ENCODE results near the gene TXNDC16.

The TXNDC16 gene

DNA sequence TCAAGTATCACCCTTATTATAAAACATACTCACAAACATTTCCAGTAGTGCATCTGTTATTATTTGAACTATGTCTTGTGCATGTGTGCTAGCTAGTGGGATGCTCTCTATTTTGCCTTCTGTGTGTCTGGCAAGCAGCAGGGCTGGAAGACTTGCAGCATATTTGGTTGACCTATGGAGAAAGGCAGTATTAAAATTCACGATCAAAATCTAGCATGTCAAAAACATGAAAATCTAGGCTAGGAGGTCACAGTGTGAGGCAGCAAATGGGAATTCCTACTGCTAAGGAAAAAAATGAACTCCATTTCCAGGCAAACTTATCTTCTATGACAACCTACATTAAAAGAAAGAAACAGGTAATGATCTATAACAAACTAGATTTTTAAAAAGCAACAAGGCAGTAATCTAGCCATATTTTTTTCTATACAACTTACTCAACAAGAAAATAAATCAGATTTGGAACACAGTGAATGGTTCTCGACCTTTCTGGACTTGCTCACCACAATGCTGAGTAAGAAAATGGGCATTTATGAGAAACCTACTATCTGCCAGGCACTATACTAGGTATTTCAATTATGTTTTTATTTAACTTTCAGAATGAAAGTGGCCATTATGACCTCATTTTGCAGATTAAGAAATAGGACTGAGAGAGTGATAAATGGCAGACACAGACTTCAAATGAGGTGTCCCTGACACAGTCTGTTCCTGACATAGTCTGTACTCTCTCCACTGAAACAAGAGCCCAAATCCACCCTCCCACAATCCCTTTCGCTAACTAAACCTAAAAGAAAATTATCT lies 96.8 kb downstream of the TXNDC16 start:
- DNase-seq (ENCODE audit: low read depth), result peak; percentile 61

DNA sequence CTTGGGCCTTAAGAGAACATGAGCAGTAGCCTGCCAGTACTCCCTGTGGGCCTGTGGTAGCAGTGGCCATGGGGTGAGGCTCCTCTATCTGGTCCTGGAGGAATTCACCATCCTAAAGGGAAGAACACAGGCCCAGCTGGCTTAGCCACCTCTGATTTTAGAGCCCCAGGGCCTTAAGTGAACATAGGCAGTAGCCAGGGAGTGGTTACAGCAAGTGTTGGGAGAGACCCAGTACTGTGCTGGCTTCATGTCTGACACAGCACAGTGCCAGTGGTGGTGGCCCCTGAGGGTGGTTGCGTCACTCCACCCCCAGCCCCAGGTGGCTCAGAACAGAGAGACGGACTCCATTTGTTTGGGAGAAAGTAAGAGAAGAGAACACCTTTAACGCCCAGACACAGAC lies 105.1 kb downstream of the TXNDC16 start:
- no peak for DNase-seq (ENCODE audit: low read depth)

DNA sequence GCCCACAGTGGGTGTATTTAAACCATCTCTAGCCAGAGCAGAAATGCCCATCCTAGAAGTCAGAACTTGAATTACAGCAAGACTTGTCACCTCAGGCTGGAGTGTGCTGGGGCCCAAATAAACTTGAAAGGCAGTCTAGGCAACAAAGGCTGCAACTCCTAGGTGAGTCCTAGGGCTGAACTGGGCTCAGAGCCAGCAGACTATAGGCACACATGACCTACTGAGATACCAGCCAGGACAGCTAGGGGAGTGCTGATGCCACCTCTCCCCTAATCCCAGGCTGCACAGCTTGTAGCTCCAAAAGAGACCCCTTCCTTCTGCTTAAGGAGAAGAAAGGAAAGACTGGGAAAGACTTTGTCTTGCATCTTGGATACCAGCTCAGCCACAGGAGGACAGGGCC lies 106.0 kb downstream of the TXNDC16 start:
- DNase-seq (ENCODE audit: low read depth), result no peak

DNA sequence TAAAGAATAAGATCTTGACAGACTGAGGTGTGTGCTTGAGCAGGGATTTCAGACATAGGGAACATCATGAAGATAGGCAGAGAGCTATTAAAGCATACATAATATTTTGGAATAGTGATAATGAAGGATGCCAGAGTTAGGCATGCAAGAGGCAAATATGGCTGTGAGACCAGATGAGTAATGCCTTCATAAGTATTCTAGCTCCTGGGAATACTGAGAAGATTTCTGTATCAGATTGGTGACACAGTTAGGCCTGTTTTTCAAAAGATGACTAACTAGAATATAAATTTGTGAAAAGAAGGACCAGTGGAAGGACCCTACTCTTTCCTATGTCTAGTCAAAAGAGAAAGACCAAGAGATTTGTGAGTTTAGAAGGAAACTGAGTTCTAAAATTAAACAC lies 108.8 kb downstream of the TXNDC16 start:
- no peak for DNase-seq (ENCODE audit: low read depth)

DNA sequence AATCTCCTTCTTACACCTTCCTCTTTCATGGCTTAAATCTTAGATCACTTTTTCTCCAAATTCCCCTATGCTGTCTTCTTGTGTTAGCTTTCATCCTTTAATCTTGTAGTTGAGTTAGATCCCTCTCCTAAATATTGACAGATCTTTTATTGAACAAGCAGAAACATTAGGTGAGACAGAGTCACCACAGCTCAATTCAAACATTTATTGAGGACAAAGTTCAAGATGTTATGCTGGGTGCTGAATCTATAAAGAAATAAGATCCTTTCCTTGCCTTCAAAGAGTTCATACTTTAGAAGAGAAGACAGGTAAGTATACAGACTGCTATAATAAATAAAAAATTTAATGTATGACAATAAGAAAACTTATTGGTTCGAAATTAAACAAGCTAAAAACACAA lies 109.7 kb downstream of the TXNDC16 start:
- DNase-seq (ENCODE audit: low read depth), result no peak

DNA sequence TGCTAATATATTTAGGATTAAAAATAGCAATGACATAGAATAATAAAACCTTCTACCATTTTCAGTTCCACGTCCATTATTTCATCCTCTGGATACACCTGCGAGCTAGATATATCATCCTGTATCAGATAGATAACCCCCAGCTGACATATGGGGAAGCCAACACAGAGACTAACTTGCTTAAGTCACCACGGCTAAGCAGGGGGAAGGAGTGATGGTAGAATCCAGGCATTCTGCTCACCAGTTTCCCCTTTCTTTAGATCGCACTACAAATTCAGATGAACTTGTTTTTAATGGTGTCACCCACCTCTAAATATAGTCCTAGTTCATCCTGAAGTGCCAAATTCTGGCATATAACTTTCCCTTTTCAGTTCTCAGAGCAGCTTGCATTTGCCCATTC lies 110.1 kb downstream of the TXNDC16 start:
- DNase-seq (ENCODE audit: low read depth), result no peak

DNA sequence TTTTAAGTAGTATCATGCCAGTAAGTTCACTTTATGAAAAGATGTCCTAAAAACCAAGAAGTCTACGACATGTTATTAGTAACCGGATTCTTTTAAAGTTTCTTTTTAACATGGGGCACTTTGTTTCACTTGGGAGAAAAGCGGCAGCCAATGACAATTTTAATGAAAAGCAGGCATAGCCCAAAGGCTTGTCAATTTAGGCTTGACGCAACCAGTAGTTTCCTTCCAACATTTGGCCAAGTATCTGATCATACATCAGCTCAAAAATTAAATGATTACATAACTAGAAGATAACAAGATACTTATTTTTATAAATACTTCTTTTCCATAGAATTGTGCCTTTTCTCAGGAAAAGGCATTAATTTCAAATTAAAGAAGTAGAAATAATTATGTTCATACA lies 112.8 kb downstream of the TXNDC16 start:
- no peak for DNase-seq (ENCODE audit: low read depth)

DNA sequence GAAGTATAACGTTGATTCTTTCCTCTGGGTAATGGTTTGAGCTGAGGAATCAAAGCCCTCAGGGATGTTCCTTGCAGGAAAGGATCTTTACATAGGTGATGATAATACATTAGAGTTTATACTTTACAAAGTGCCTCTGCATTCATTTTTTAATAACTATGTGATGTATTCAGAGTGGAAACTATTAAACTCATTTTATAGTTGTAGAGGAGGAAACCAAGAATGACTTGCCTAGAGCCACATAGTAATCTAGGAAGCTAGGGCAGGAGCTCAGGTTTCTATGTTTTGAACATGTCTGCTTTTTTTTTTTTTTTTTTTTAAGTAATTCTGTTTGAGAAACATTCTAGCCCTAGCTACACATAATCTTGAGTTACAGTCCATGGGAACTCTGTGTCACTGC lies 117.3 kb downstream of the TXNDC16 start:
- DNase-seq (ENCODE audit: low read depth), result no peak

DNA sequence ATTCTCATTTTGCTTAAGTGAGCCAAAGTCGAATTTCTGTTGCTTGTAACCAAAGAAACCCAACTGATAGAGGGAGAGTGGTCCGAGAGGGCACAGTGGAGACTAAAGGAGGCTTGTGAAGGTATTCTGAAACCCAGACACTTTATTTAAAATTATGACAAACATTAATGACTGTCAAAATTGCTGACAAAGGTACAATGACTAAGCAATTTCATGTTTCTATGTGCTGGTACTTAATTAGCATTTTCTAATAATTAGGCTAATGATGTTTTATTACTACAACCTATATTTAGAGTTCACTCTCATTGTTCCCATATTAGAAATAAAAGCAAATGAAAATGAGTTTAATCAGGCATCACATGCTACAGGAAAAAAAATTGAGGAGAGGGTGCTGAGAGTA lies 121.8 kb downstream of the TXNDC16 start:
- DNase-seq (ENCODE audit: low read depth), result no peak

DNA sequence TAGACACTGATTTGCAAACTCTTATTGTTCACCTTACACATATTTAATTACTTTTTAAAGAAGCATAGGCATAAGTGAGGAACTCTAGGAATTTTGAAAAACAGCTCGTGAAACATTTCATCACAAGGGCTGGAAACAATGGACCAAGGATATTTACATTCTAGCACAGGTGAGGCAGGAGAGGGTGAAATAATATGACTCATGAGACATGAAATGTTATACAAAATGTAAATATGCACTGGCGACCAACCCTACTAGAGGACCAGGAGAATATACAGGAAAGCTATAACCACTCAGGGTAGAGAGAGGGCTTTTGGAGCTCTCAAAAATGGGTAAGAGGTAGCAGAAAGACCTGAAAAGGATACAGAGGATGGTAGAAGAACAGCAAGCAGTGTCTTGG lies 122.9 kb downstream of the TXNDC16 start:
- no peak for DNase-seq (ENCODE audit: low read depth)

DNA sequence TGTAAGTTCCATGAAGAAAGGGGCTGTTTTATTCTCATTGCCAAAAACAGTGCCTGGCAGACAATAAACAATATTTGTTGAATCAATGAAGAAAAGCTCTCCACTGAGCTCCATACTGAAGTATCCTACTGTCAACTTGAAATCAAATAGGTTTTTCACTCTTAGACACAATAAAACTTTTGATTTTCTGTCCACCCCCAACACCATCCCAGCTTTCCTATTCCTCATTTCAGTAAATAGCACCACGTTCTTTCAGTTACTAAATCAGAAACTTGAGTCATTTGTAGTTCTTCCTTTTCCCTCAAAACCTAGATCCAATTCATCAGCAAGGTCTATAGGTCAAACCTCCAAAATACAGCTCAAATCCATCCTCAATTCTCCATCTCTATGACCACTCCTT lies 124.8 kb downstream of the TXNDC16 start:
- DNase-seq (ENCODE audit: low read depth), result no peak

DNA sequence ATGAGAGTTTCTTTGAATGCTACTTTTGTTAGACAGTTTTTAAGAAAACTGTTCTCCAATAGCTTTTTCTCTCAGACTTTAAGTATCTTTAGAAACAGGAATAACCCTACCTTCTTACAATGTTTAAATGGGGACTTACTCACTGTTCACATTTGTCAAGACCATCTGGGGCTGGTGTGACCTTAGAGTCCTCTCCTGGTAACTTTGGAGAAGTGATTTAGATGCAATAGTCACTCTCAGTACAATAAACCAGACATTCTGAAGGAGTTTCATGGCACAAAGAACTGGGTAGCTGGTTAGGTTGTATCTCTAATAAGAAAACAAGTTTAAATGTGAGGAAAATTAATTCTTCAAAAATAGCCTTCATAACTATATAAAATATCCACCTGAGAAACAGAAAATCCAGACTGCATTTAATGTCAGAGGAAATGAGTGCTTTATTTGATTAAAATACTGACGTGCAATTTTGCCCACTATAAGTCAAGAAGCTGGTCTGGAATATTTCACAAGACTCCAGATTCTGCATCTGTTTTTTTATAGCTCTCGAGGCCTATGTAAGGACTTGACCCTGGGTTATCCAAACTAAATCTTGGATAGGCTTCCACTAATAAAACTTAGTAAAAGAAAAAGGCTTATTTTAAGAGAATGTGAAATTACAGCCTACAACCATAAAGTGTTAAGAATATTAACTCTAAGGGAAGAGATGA lies 129.5 kb downstream of the TXNDC16 start:
- no peak for DNase-seq (ENCODE audit: low read depth)

DNA sequence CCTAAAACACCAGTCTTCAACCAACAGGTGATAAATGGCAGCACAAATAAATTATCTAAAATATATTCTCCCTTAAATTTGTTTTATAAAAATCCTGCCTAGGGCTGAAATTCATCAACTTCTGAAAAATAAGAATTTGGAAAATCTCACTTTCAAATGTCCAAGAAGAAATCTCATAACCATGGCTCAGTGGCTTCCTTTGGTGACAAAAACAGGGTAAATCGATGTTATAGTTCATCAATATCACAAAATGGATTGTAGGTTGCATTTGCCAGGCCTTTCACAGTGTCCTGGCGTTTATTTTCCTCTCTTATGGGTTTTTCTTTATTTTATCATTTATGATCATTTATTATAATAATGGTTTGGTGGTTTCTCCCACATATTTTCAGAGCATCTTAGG lies 135.2 kb downstream of the TXNDC16 start:
- no peak for DNase-seq (ENCODE audit: low read depth)

DNA sequence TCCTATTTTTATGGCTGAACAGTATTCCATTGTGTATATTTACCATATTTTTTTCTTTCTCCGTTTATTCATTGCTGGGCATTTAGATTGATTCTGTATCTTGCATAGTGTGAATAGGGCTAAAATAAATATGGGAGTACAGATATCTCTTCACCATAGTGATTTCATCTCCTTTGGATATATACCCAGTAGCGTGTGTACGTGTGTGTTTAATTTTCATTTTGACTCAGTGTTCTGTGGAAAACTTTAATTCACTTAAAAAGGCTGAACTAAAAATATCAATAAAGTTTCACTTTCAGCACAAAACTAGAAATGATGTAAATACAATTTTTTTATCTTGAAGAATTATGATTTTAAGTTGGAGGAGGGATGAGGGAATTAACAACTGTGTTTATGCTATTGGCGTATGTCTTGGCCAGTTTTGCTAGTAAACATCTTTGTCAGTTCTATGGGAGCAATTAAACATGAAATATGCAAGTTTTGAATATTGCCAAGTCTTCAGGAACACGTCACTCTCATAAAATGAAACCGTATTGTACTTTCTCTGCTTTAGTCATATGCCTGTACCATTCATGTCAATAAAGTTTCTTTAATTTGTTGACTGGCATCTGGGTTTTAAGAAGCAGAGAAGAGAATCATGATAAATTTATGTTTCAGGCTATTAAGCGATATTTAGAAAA lies 138.4 kb downstream of the TXNDC16 start:
- peak; percentile 77 for DNase-seq (ENCODE audit: low read depth)

DNA sequence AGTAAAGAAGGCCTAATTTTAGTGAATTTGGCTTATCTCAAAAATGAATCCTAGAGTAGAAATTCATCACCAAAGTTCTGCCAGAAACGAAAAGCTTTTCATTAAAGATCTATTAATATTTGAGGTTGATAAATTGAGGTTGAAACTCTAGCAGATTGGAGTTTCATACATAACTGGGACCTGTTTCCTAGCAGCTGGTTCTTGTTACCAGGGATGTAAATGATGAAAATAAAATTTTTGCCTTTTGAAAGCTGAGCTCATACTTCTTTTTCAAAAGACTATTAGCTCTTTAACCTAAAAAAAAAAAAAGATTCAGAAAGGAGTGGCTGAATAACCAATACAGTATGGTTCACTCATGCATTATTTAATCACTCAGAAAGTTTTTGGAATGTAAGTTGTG lies 139.9 kb downstream of the TXNDC16 start:
- DNase-seq (ENCODE audit: low read depth), result no peak

DNA sequence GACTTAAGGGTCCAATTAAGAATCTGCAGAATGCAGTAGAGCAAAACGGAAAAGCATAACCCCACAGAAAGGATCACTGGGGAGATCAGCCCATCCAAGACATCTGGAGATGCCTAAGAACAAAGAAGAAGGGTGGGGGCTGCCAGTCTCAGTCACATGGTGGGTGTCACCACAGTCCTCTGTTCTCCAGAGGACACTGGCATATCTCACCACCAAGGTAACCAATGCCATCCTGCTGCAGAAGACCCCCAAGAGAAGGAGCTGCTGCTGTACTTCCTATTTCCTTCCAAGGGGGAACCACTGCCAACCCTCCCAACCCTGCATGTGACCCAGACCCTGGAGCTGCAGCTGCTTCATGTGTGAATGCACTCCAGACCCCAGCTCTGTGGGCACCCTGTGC lies 147.0 kb downstream of the TXNDC16 start:
- no peak for DNase-seq (ENCODE audit: low read depth)

DNA sequence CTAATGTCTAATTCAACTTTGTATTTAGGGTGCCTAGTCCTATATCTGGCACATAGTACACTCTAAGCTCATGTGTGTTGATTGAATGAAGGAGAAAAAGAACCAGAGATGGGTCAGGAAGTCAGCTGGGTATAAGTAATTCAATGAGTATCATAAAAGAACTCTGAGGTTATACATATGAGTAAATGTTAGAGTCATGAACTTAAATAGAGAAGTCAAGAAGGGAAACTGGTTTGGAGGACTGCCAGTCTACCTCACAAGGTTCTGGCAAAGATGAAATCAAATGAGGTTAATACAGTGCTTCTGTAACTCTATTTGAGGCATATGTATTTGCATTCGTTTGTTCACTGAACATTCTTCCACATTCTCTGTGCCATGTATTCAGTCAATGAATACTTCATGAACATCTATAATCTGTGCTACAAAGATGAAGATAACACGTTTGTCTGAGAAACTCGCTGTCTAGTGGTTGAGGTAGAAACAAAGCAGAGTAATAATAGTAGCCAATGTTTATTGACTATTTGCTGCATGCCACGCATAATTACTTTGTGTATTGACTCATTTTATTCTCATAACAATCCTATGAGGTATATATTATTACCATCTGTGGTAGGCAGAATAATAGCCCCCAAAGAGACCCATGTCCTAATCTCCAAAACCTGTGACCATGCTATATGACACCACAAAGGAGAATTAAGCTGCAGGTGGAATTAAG lies 149.3 kb downstream of the TXNDC16 start:
- DNase-seq (ENCODE audit: low read depth), result no peak

DNA sequence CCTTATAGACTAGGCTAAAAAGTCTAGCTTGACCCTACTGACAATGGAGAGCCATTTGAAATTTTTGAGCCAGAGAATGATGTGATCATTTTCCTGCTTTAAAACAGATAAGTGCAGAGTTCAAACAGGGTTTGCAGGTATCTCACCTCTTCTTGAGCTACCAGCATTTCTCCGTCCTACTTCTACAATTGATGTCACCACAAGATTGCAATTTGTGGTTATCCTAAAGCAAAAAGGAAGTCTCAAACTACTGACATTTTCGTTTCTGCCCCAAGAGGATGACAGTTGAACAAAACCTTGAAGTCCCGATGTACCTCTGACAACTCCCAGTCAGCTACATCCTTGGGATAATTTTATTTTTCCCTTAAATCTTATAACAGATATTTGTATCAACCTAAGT lies 151.5 kb downstream of the TXNDC16 start:
- no peak for DNase-seq (ENCODE audit: low read depth)

DNA sequence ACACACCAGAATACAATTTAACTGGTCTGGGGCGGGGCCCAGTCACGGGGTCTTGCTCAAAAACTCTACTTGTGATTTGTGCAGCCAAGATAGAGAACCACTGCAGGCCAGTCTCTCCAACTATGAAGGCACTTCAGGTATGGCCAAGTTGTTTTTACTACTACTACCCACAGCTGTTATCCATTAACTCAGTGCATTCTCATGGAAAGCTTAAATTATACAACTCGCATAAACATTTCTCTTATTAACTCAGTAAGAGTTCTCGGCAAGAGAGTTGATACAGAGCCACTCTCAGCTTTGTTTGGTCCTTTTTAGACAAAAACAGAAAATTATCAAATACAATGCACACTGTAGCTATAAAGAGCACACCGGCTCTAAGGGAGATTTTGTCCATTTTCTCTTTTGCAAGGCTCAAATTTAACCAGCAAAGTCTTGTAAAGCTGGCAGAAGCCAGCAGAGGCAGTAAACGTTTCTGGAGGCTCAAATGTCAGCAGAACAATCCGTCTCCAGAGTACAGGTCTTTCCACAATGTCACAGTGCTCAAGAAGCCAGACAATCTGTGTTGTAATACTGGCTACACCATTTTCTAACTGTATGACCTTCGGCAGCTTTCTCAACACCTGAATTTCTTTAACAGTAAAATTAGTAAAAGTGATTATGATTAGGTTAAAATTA lies 152.2 kb downstream of the TXNDC16 start:
- DNase-seq (ENCODE audit: low read depth), result peak; percentile 39

DNA sequence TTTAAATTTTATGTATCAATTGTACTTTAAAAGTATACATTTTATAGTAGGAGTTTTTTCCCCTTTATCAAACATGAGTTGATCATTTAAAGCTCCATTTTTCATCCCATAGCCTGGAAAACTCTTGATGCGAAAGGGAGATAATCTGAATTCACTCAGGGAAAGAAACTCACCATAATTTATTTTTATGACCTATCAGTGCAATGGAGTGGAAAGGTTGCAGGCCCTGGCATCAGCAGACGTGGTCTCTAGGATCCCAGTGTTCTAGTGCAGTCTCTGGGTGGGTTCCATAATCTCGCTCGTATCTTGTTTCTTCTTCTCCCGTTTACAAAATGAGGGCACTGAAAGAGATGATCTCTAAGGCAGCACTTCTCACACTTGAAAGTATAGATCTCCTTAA lies 153.2 kb downstream of the TXNDC16 start:
- DNase-seq (ENCODE audit: low read depth), result no peak

DNA sequence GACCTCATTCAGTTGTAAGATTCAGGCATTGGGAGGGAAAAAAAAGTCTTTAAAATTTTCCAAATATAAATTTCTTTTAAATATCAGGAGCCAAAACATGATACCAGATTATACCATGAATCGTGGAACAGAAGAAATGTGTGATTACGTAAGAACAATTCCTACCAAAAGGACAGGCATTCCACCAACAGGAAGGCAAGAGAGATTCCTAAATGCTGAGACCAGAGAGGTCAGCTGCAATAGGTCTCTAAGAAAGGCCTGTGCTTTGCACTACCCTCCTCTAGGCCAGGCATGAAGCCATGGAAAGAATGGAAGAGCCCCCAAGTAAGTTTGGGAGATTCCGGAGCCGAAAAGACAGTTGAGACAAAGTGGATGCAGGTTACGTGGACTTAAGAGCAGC lies 154.5 kb downstream of the TXNDC16 start:
- peak; percentile 44 for DNase-seq (ENCODE audit: low read depth)

DNA sequence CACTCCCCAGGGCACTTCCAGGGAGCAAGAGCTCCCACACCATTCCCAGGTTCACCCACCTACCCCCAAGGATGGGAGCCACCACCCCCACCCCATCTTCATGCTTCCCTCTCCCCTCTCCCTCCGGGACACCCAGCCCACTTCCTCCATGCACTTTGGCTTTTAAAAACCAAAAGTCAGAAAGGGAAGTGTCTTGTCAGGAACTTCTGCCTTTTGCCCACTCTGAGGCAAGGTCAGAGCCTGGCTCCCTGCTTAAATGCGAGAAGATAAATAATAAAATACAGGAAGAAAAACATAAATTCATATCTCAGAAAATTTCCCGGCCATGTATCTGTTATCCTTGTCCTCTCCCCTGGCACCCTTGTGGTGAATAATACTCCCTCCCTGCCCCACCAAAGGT lies 156.6 kb downstream of the TXNDC16 start:
- no peak for DNase-seq (ENCODE audit: low read depth)
